Myocyte (in vitro differentiated cells): ENCODE measurements around the gene TRAPPC13. TPM values are rescaled to one million over a fixed set of nuclear protein-coding genes. Genes with fewer than 3 reads are reported as not detected.
"Not testable (repeated sequence)": the region's sequence is repeated elsewhere in the genome, so short reads cannot be mapped to it uniquely, and the experiment has no call there.

ENCODE experiments used
- DNase-seq: peaks from one replicate; pipeline ENCODE4 v3.0.0-alpha.2; 2012; ENCODE audit warnings: low read depth
- polyA plus RNA-seq: library from polyadenylated mRNA; unstranded; fragments of >200 nt; gene quantifications from one replicate; pipeline ENCODE4 v1.2.1, GENCODE V29; 2012; ENCODE audit warnings: missing spikeins
- total RNA-seq: library from RNA; depleted of rRNA; stranded (reverse); fragments of >200 nt; gene quantifications from 2 replicates; pipeline ENCODE4 v1.2.3, GENCODE V29; 2014

TRAPPC13 gene
- 36.5 and 52.1 TPM in 2 replicates for total RNA-seq
- polyA plus RNA-seq: 17.2 TPM

DNA sequence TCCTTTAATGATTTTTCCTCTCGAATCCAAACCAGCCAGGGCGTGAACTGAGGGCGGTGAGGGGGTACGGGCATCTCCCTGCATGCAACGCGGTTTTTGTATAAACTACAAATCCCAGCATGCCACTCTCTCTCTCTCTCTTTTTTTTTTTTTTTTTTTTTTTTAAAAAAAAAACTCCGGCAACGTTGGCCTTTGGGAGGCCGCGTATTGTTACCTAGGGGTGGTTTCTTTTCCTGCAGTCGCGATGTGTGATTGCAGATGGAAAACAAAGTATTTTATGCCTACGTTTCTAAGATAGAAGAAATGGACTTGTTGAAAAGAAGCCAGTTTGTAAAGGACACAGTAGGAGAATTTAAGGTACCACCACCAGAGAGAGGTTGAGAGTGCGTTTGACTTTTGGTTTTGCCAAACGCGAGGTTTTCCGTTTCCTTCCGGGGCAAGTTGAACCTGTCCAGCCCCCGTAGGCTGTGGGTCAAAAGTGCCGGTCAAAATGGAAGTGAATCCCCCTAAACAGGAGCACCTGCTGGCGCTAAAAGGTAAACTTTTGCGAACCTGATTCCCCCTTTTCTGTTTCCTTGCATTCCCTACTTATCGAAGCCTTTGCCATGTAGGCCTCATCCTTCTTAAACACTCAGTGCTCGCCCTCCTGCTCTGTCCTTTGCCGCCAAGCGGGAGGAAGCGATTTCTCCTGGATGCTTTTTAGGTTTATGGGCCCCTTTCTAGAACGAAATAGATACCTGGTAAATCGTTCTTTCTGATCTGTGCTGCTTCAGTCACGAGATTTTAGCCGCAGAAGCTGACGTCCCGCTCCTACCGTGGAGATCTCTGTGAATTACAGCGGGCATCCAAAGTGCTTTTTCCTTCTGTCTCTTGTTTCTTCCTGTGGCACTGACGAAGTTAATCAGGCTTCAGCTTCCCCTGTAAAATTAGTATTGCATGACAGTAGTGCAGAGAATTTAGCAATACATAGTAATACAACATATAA is at the start of gene TRAPPC13, which contains the start of gene SHLD3:
TSS of gene TRAPPC13 (plus strand) at position 457 of the 985 bp plus-strand sequence. CDS start at position 491, 34 bp downstream.
TSS of gene SHLD3 (plus strand) at position 457 of the 985 bp plus-strand sequence. CDS start 4,561 bp downstream, outside the sequence.
- peak; percentile 92 for DNase-seq

GRCh38 chr5:65577141-65577540 is 47.7 kb upstream of the TRAPPC13 start:
- no peak for DNase-seq

DNA sequence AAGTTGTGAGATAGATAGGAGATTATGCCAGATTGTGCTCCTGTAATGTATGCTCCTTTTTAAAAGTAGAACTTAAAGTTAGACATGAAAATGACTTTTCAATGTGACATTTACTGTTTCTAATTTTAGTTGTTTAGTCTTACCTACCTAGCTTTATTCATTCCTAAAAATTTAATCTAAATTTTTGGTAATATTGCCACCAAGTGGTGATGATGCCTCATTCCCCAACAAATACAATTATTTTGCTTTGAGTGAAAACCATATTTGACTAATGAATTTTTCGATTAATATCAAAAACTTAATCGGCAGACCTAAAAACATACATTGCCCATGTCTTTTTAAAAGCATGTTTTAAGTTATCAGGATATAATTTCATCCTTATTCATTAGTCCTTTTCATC is 36.1 kb upstream of the TRAPPC13 start:
- no peak for DNase-seq

GRCh38 chr5:65601761-65602160 is 23.1 kb upstream of the TRAPPC13 start:
- not testable (repeated sequence) for DNase-seq

- no peak for DNase-seq
Measured at GRCh38 chr5:65611524-65611923, 13.3 kb upstream of the TRAPPC13 start.

DNA sequence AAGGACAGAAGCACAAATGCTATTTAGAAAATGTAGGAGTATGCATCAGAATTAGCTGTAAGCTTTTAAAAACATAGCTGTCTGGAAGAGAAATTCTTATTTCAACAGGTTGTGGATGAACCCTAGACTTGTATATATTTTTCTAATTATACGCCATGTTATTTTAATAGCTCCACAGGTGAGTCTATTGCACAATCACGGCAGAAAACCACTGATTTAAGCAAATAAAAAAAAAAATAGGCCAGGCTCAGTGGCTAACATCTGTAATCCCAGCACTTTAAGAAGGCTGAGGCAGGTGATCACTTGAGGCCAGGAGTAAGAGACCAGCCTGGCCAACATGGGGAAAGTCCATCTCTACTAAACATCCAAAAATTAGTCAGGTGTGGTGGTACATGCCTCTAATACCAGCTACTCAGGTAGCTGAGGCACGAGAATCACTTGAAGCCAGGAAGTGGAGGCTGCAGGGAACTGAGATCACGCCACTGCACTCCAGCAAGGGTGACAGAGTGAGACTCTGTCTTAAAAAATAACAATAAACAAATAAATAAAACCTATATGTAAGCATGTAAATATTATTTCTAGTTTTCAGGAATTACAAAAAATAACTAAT is 12.4 kb upstream of the TRAPPC13 start:
- DNase-seq: no peak

- no peak for DNase-seq
Measured at GRCh38 chr5:65620021-65620420, 4.8 kb upstream of the TRAPPC13 start.

GRCh38 chr5:65621961-65622360 is 2.9 kb upstream of the TRAPPC13 start:
- DNase-seq: not testable (repeated sequence)

GRCh38 chr5:65623482-65623881 is 1.3 kb upstream of the TRAPPC13 start:
- no peak for DNase-seq

- DNase-seq: peak; percentile 96
Measured at GRCh38 chr5:65624025-65624570, 729 bp upstream of the TRAPPC13 start, which contains the start of gene TRIM23. Gene TRIM23 (minus strand): TSS chr5:65624333. CDS start chr5:65624274, 59 bp downstream.

DNA sequence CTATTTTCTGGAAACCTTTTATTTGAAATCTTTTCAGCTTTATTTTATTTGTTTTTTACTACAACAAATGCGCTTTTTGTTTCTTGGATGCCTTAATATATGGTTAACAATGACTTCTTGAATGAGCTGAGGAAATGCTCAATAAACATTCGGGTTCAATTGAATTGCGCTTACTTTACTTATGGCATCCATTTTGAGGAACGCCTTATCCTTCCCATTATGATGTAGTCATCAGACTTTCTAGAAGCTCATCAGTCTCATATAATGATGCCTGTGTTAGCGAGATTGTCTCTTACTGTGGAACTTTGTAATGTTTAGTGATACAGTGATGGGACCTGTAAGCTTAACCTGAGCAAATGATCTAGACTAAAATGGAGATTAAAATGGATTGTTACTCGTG is 916 bp downstream of the TRAPPC13 start:
- DNase-seq: peak; percentile 3

DNA sequence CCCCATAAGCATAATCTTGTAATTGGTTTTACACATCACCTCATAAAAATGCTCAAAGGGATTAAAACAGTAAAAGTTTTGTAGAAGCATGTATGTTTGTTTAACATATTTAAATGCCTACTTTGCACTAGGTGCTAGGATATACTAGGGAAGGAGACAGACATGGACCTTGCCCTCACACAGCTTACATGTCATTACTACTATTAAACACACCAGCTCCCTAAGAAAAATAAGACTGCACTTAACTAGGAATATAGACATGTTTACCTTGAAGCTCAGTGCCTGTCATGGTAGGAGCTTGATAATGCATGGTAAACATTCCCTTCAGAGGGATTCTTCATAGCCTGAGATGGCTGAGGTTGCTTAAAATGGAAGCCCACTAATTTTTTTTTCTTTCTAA is 6.2 kb downstream of the TRAPPC13 start:
- DNase-seq: no peak

GRCh38 chr5:65640240-65640639 is 15.4 kb downstream of the TRAPPC13 start:
- no peak for DNase-seq

DNA sequence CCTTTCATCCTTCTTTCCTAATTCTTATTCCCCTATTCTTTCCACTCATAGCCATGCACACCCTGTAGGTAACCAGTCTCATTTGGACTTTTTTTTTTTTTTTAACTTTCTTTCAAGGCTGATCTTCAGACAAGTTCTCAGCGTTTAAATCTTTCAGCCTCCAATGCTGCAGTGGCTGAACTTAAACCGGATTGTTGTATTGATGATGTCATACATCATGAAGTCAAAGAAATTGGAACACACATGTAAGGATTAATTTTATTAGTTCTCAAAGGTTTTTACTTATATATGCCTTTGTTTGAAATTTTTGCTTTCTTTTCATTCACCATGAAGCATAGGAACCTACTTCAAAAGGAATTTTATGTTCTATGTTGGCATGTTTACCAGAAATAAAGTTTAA is 22.1 kb downstream of the TRAPPC13 start:
- no peak for DNase-seq

DNA sequence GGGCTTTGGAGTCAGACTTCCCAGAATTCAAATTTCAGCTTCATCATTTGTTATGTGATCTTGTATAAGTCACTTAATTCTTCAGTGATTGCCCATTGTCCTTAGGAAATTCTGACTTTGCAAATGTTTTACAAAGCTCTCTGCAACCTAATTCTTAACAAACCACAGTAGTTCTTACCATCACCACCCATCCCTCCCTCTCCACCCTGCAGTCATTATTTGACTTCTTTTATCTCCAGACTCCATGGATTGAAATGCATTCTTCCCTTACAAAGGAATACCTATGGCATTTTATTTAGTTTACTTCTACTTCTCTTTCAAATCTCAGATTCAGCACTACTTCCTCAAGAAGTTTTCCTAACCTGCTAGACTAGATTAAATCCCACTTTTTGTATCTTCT is 23.1 kb downstream of the TRAPPC13 start:
- no peak for DNase-seq

- DNase-seq: no peak
Measured at GRCh38 chr5:65651144-65651543, 26.3 kb downstream of the TRAPPC13 start.

GRCh38 chr5:65654713-65655112 is 29.9 kb downstream of the TRAPPC13 start:
- no peak for DNase-seq

DNA sequence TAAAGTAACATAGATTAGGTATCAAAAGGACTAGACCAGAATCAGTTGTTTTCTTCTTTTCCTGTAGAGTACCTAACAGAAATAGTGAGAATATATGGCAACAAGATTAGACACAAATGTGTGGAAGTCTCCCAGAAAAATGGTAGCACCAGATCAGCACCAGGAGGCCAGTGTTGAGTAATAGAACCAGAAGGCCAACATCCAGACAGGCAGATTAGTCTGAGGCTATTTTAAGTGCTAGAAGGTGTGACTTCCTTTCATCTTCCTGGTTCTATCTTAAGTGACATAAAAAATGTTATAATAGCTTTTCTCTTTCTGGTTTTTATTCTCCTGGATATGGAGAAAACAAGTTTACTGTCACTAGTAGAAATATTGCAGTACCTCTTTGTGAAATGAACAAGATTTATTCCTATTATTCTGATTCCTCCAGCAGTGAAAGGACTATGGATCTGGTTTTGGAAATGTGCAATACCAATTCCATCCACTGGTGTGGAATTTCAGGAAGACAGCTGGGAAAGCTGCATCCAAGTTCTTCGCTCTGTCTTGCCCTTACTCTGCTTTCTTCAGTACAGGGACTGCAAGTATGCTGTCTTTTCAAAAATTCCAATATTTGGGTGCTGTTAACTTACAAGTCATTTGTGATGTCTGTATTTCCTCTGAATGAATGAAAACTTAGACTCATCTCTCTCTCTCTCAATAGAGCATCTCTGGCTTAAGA is 39.1 kb downstream of the TRAPPC13 start:
- DNase-seq: peak; percentile 56

DNA sequence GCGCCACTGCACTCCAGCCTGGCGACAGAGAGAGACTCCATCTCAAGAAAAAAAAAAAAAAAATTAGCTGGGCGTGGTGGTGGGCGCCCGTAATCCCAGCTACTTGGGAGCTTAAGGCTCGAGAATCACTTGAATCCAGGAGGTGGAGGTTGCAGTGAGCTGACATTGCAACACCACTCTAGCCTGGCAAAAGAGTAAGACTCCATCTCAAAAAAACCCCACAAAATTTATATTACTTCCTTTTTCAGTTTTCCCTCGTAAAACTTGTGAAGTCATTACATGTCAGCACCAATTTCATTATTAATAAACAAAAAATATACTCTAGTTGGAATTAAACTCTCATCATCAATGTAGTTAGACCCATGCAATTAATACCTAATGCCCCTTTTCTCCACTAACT is 43.9 kb downstream of the TRAPPC13 start:
- DNase-seq: no peak

DNA sequence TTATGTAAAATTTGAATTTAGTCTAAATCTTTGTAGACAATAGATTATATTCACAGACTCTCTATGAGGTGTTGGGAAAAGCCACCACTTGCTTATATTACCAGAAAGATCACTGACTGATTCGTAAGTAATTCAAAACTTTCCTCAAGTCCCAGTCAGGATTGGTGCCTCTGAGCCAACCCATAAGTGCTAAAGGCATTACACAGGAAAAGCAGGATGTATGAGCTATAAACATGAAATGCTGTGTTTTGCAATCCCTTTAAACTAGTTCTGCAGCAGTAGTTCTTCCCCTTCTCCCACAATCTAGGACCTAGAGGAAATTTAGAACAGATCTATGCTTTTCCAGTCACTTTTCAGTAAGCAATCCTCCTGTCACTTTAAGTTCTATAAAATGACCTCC is 48.0 kb downstream of the TRAPPC13 start:
- DNase-seq: no peak

DNA sequence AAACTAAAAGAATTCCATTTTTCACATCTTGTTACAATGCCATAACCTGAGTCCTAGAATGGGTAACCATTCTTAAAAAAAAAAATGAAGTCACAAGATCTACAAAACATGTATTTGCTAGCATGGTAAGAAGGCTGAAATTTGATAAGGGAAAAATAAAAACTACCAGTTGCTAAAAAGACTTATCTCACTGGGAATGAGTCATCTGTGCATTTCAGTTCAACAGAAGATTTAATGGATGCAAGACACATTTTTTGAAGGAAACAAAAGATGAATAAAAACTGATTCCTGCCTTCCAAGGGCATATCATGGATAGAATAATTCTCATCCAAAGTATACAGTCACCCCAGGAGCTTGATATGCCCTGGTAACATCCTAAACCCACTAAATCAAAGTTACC is 49.9 kb downstream of the TRAPPC13 start:
- peak; percentile 36 for DNase-seq
